Keratinocyte (primary cell): ENCODE results near the gene EID1. TPM values are rescaled to one million over a fixed set of nuclear protein-coding genes. Genes with fewer than 3 reads are reported as not detected.

Experiments
- DNase-seq: peaks from one replicate; pipeline ENCODE4 v3.0.0-alpha.2; 2011; ENCODE audit warnings: low read depth, missing footprints, low spot score
- FAIRE-seq: peaks from 2 replicates; lab custom pipeline; 2011; peaks lifted over from hg19 to GRCh38; lab: Jason Lieb, UNC
- H2AFZ ChIP-seq: 2 replicates; pipeline ENCODE4 v1.6.0; 2012; ENCODE audit warnings: low read length, control low read depth, inconsistent platforms; ENCODE audit not compliant: control insufficient read depth
- H3K27ac ChIP-seq: 2 replicates; pipeline ENCODE4 v1.5.1; 2011; ENCODE audit warnings: low read length; ENCODE audit not compliant: control insufficient read depth, insufficient read depth
- H3K27me3 ChIP-seq: 3 replicates; pipeline ENCODE4 v1.6.0; 2011; ENCODE audit warnings: low read length; ENCODE audit not compliant: control insufficient read depth, insufficient read depth; ENCODE audit errors: extremely low read depth
- H3K36me3 ChIP-seq, 2 experiments: 2 replicates in 1 of 2; 3 replicates in 1 of 2; pipeline ENCODE4 v1.5.1; 2011; ENCODE audit warnings: low read length in 2 of 2, mild to moderate bottlenecking in 1 of 2; ENCODE audit not compliant: control insufficient read depth in 2 of 2, insufficient read depth in 2 of 2; ENCODE audit errors: extremely low read depth in 1 of 2
- H3K4me1 ChIP-seq: 3 replicates; pipeline ENCODE4 v1.5.1; 2011; ENCODE audit warnings: low read length; ENCODE audit not compliant: control insufficient read depth, insufficient read depth; ENCODE audit errors: extremely low read depth
- H3K4me2 ChIP-seq: 3 replicates; pipeline ENCODE4 v1.6.0; 2011; ENCODE audit warnings: low read depth, low read length; ENCODE audit not compliant: control insufficient read depth, insufficient read depth; ENCODE audit errors: extremely low read depth
- H3K4me3 ChIP-seq, 3 experiments: fragments of 200-600 bp in 1 of 3; sonication (generic) in 1 of 3; 2 replicates in 2 of 3; 3 replicates in 1 of 3; pipeline ENCODE4 v1.5.1; 2011 to 2016; ENCODE audit warnings: low read length in 3 of 3, mild to moderate bottlenecking in 3 of 3, control low read depth in 2 of 3, inconsistent platforms in 1 of 3, low read depth in 1 of 3, mixed read lengths in 1 of 3, mixed run types in 1 of 3, moderate library complexity in 1 of 3; ENCODE audit not compliant: control insufficient read depth in 2 of 3, insufficient read depth in 2 of 3; ENCODE audit errors: extremely low read depth in 1 of 3
- H3K79me2 ChIP-seq: 2 replicates; pipeline ENCODE4 v1.6.0; 2012; ENCODE audit warnings: low read length; ENCODE audit not compliant: control insufficient read depth, insufficient read depth
- H3K9ac ChIP-seq: 3 replicates; pipeline ENCODE4 v1.6.0; 2011; ENCODE audit warnings: low read length; ENCODE audit not compliant: control insufficient read depth, insufficient read depth; ENCODE audit errors: extremely low read depth
- H3K9me1 ChIP-seq: 3 replicates; pipeline ENCODE4 v1.6.0; 2011; ENCODE audit warnings: low read length; ENCODE audit not compliant: control insufficient read depth, insufficient read depth; ENCODE audit errors: extremely low read depth
- H3K9me3 ChIP-seq: 2 replicates; pipeline ENCODE4 v1.5.1; 2012; ENCODE audit warnings: low read depth, low read length; ENCODE audit not compliant: control insufficient read depth
- H4K20me1 ChIP-seq: 3 replicates; pipeline ENCODE4 v1.6.0; 2011; ENCODE audit warnings: low read length; ENCODE audit not compliant: control insufficient read depth, insufficient read depth; ENCODE audit errors: extremely low read depth
- EZH2 ChIP-seq: IDR thresholded peaks from one replicate; pipeline ENCODE4 v1.6.1; 2012; ENCODE audit warnings: inconsistent platforms, mild to moderate bottlenecking, low read length, moderate library complexity
- dilution Hi-C: fragments of 300-500 bp; cut with MboI; formaldehyde crosslinking; loops from one replicate; pipeline ENCODE4 v1.7.0; 2020; ENCODE audit warnings: low sequenced_read_pairs; ENCODE audit not compliant: extremely low pct_ligation_motif_present
- polyA plus RNA-seq, 5 experiments: library from polyadenylated mRNA; depleted of rRNA in 3 of 5; stranded (reverse) in 3 of 5; stranded (forward) in 1 of 5; unstranded in 1 of 5; fragments of >200 nt; gene quantifications; 1 replicate in 1 of 5; 2 replicates in 3 of 5; 3 replicates in 1 of 5; pipeline versions ENCODE4 v1.2.1 to v1.2.3, GENCODE V29; 2011 to 2012; ENCODE audit warnings: missing spikeins in 2 of 5, low read depth in 1 of 5, low replicate concordance in 1 of 5
- TF ChIP-seq, protein P1 (sequence below), 3 experiments: IDR thresholded peaks in 1 of 3; conservative IDR thresholded peaks in 1 of 3; optimal IDR thresholded peaks in 1 of 3; 2 replicates in 2 of 3; 3 replicates in 1 of 3; pipeline versions ENCODE3 to v1.5.1; 2011; ENCODE audit warnings: low read length in 3 of 3, mild to moderate bottlenecking in 3 of 3, moderate library complexity in 2 of 3, control low read depth in 1 of 3, inconsistent platforms in 1 of 3; ENCODE audit not compliant: insufficient read depth in 2 of 3; ENCODE audit errors: extremely low read depth in 1 of 3

EID1 gene
- polyA plus RNA-seq, 1 donor (not counting 4 experiments of a cell fraction or from before 2014, with no cell fraction given) = 120 TPM

DNA sequence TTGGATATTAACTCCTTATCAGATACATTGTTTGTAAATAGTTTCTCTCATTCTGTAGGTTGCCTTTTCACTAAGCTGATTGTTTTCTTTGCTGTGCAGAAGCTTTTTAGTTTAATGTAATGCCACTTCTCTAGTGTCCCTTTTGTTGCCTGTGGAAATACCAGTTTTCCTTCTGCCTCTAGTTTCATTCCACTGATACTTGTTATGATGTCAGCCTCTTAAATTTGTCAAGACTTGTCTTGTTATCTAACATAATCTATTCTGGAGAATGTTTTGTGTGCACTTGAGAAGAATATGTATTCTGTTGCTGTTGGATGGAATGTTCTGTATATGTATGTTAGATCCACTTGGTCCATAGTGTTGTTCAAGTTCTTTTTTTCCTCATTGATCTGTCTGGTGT is 49.0 kb upstream of the EID1 start:
- Histone ChIP-seq H2AFZ (no peak overlapping the region), H3K79me2 (no peaks in the 10 kb centered on the region), H3K27ac (no peak overlapping the region), H3K27me3 (no peaks in the 10 kb centered on the region), H4K20me1 (no peaks in the 10 kb centered on the region), H3K4me2 (no peak overlapping the region), H3K9me3 (no peaks in the 10 kb centered on the region), H3K4me3 (no peak overlapping the region), H3K9me1 (no peaks in the 10 kb centered on the region), H3K36me3 (no peaks in the 10 kb centered on the region), H3K4me1 (peaks cover 4% of the 10 kb centered on the region), H3K9ac (no peak overlapping the region)
- DNase-seq (no peak), FAIRE-seq (peak; percentile 69)
- TF ChIP-seq, protein P1, sequence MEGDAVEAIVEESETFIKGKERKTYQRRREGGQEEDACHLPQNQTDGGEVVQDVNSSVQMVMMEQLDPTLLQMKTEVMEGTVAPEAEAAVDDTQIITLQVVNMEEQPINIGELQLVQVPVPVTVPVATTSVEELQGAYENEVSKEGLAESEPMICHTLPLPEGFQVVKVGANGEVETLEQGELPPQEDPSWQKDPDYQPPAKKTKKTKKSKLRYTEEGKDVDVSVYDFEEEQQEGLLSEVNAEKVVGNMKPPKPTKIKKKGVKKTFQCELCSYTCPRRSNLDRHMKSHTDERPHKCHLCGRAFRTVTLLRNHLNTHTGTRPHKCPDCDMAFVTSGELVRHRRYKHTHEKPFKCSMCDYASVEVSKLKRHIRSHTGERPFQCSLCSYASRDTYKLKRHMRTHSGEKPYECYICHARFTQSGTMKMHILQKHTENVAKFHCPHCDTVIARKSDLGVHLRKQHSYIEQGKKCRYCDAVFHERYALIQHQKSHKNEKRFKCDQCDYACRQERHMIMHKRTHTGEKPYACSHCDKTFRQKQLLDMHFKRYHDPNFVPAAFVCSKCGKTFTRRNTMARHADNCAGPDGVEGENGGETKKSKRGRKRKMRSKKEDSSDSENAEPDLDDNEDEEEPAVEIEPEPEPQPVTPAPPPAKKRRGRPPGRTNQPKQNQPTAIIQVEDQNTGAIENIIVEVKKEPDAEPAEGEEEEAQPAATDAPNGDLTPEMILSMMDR (optimal IDR thresholded peaks at IDR 0.05 in 1 of 3, IDR thresholded peaks at IDR 0.05 in 1 of 3, conservative IDR thresholded peaks at IDR 0.05 in 1 of 3; ENCODE audit: extremely low read depth in 1 of 3, insufficient read depth in 2 of 3, low read length in 3 of 3) = no peak
- no peak for TF ChIP-seq EZH2
- dilution Hi-C loops = no loop called here

DNA sequence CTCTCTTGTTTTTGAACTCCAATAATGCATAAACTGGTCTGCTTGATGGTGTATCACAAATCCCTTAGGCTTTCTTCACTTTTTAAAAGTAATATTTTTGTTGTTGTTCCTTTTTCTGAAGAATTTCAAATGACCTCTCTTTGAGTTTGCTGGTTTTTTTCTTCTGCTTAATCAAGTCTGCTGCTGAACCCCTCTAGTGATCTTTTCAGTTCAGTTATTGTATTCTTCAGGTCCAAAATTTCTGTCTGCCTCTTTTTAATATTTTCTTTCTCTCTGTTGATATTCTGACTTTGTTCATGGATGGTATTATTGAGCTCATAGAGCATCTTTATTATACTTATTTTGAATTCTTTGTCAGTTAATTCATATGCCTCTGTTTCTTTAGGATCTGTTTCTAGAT is 45.3 kb upstream of the EID1 start:
- TF ChIP-seq, protein P1 (optimal IDR thresholded peaks at IDR 0.05 in 1 of 3, IDR thresholded peaks at IDR 0.05 in 1 of 3, conservative IDR thresholded peaks at IDR 0.05 in 1 of 3; ENCODE audit: extremely low read depth in 1 of 3, insufficient read depth in 2 of 3, low read length in 3 of 3) = no peak
- TF ChIP-seq EZH2 = no peak
- no peaks in the 10 kb centered on the region for H3K79me2 ChIP-seq
- no peaks in the 10 kb centered on the region for H3K27me3 ChIP-seq
- no peak overlapping the region for H3K4me3 ChIP-seq
- H3K4me1 ChIP-seq = peaks cover 4% of the 10 kb centered on the region
- DNase-seq (no peak), FAIRE-seq (no peak)
- H3K9ac ChIP-seq = no peak overlapping the region
- no peak overlapping the region for H3K4me2 ChIP-seq
- no peak overlapping the region for H2AFZ ChIP-seq
- H3K9me1 ChIP-seq = no peaks in the 10 kb centered on the region
- dilution Hi-C loops = no loop called here
- H3K27ac ChIP-seq = no peak overlapping the region
- no peaks in the 10 kb centered on the region for H3K9me3 ChIP-seq
- H3K36me3 ChIP-seq = no peaks in the 10 kb centered on the region
- H4K20me1 ChIP-seq = no peaks in the 10 kb centered on the region
